Neuron (in vitro differentiated cells): ENCODE data around the gene GLRX5.
"Not testable (repeated sequence)": the region's sequence is repeated elsewhere in the genome, so short reads cannot be mapped to it uniquely, and the experiment has no call there.

Experiments used
- H2AFZ ChIP-seq: one replicate; pipeline ENCODE4 v1.6.1; 2013; ENCODE audit warnings: low read depth, mild to moderate bottlenecking, inconsistent platforms, low read length, moderate library complexity
- H3K27me3 ChIP-seq: one replicate; pipeline ENCODE4 v1.6.1; 2013; ENCODE audit warnings: low read length; ENCODE audit not compliant: insufficient read depth
- H3K36me3 ChIP-seq: one replicate; pipeline ENCODE4 v1.6.1; 2013; ENCODE audit warnings: low read length; ENCODE audit not compliant: insufficient read depth
- H3K4me1 ChIP-seq: one replicate; pipeline ENCODE4 v1.6.1; 2013; ENCODE audit warnings: low read length; ENCODE audit not compliant: insufficient read depth
- H3K4me3 ChIP-seq: 2 replicates; pipeline ENCODE4 v1.5.1; 2013; ENCODE audit warnings: mild to moderate bottlenecking, low read length, moderate library complexity
- H3K9me3 ChIP-seq: one replicate; pipeline ENCODE4 v1.6.1; 2013; ENCODE audit warnings: low read length

Gene GLRX5

GRCh38 chr14:95504135-95505029 lies 30.5 kb upstream of the GLRX5 start:
- H2AFZ ChIP-seq, result no peak overlapping the region
- no peaks in the 10 kb centered on the region for H3K36me3 ChIP-seq
- H3K4me3 ChIP-seq, result no peak overlapping the region
- peaks cover 5% of the 10 kb centered on the region for H3K27me3 ChIP-seq
- no peaks in the 10 kb centered on the region for H3K4me1 ChIP-seq
- H3K9me3 ChIP-seq, result no peaks in the 10 kb centered on the region

GRCh38 chr14:95505030-95505589 lies 29.7 kb upstream of the GLRX5 start:
- H2AFZ ChIP-seq, result no peak overlapping the region
- no peaks in the 10 kb centered on the region for H3K4me1 ChIP-seq
- no peak overlapping the region for H3K4me3 ChIP-seq
- H3K27me3 ChIP-seq, result peaks cover 9% of the 10 kb centered on the region
- no peaks in the 10 kb centered on the region for H3K36me3 ChIP-seq
- no peaks in the 10 kb centered on the region for H3K9me3 ChIP-seq

- Histone ChIP-seq H3K36me3 (no peaks in the 10 kb centered on the region), H2AFZ (no peak overlapping the region), H3K4me1 (no peaks in the 10 kb centered on the region), H3K4me3 (no peak overlapping the region), H3K9me3 (no peaks in the 10 kb centered on the region), H3K27me3 (peaks cover 8% of the 10 kb centered on the region)
Observed at GRCh38 chr14:95507174-95507573, 27.7 kb upstream of the GLRX5 start.

- Histone ChIP-seq H3K27me3 (peaks cover 8% of the 10 kb centered on the region), H3K9me3 (no peaks in the 10 kb centered on the region), H3K36me3 (no peaks in the 10 kb centered on the region), H2AFZ (no peak overlapping the region), H3K4me3 (no peak overlapping the region), H3K4me1 (no peaks in the 10 kb centered on the region)
Observed at GRCh38 chr14:95507701-95508103, 27.1 kb upstream of the GLRX5 start.

GRCh38 chr14:95508377-95508776 lies 26.5 kb upstream of the GLRX5 start:
- Histone ChIP-seq H2AFZ (no peak overlapping the region), H3K4me3 (no peak overlapping the region)

GRCh38 chr14:95509495-95509894 lies 25.4 kb upstream of the GLRX5 start:
- peaks cover 8% of the 10 kb centered on the region for H3K27me3 ChIP-seq
- no peak overlapping the region for H3K4me3 ChIP-seq
- H3K9me3 ChIP-seq, result no peaks in the 10 kb centered on the region
- peaks cover 4% of the 10 kb centered on the region for H3K4me1 ChIP-seq
- no peak overlapping the region for H2AFZ ChIP-seq
- no peaks in the 10 kb centered on the region for H3K36me3 ChIP-seq

More at GRCh38 chr14:95508377-95508776, 26.5 kb upstream of the GLRX5 start:
- peaks cover 8% of the 10 kb centered on the region for H3K27me3 ChIP-seq
- no peaks in the 10 kb centered on the region for H3K9me3 ChIP-seq
- no peaks in the 10 kb centered on the region for H3K36me3 ChIP-seq
- H3K4me1 ChIP-seq, result no peaks in the 10 kb centered on the region

GRCh38 chr14:95510344-95510743 lies 24.5 kb upstream of the GLRX5 start:
- H3K36me3 ChIP-seq, H3K4me3 ChIP-seq, H2AFZ ChIP-seq, H3K9me3 ChIP-seq: not testable (repeated sequence)
- H3K27me3 ChIP-seq, result peaks cover 10% of the 10 kb centered on the region
- H3K4me1 ChIP-seq, result peaks cover 12% of the 10 kb centered on the region

GRCh38 chr14:95510804-95511203 lies 24.0 kb upstream of the GLRX5 start:
- Histone ChIP-seq H3K4me3 (no peak overlapping the region), H3K9me3 (no peaks in the 10 kb centered on the region), H2AFZ (no peak overlapping the region), H3K36me3 (no peaks in the 10 kb centered on the region), H3K27me3 (peaks cover 15% of the 10 kb centered on the region), H3K4me1 (peaks cover 17% of the 10 kb centered on the region)

- Histone ChIP-seq H3K27me3 (peaks cover 16% of the 10 kb centered on the region), H3K4me3 (no peak overlapping the region), H3K4me1 (peaks cover 20% of the 10 kb centered on the region), H3K9me3 (no peaks in the 10 kb centered on the region), H2AFZ (no peak overlapping the region), H3K36me3 (no peaks in the 10 kb centered on the region)
Observed at GRCh38 chr14:95511687-95512086, 23.2 kb upstream of the GLRX5 start.

GRCh38 chr14:95513291-95513690 lies 21.6 kb upstream of the GLRX5 start:
- Histone ChIP-seq H3K27me3 (peaks cover 23% of the 10 kb centered on the region), H3K36me3 (no peaks in the 10 kb centered on the region), H3K4me1 (peaks cover 20% of the 10 kb centered on the region), H2AFZ (no peak overlapping the region), H3K9me3 (no peaks in the 10 kb centered on the region), H3K4me3 (no peak overlapping the region)

GRCh38 chr14:95514131-95515079 lies 20.4 kb upstream of the GLRX5 start:
- no peak overlapping the region for H3K4me3 ChIP-seq
- H3K36me3 ChIP-seq, result no peaks in the 10 kb centered on the region
- no peaks in the 10 kb centered on the region for H3K9me3 ChIP-seq
- no peak overlapping the region for H2AFZ ChIP-seq
- H3K27me3 ChIP-seq, result peaks cover 23% of the 10 kb centered on the region
- H3K4me1 ChIP-seq, result peaks cover 20% of the 10 kb centered on the region

GRCh38 chr14:95515080-95515489 lies 19.8 kb upstream of the GLRX5 start:
- Histone ChIP-seq H2AFZ (no peak overlapping the region), H3K4me3 (no peak overlapping the region), H3K27me3 (peaks cover 18% of the 10 kb centered on the region), H3K4me1 (peaks cover 20% of the 10 kb centered on the region), H3K36me3 (no peaks in the 10 kb centered on the region), H3K9me3 (no peaks in the 10 kb centered on the region)
